ENCODE data around the gene SH3BGRL2.
"Not testable (repeated sequence)": the region's sequence is repeated elsewhere in the genome, so short reads cannot be mapped to it uniquely, and the experiment has no call there.

DNA sequence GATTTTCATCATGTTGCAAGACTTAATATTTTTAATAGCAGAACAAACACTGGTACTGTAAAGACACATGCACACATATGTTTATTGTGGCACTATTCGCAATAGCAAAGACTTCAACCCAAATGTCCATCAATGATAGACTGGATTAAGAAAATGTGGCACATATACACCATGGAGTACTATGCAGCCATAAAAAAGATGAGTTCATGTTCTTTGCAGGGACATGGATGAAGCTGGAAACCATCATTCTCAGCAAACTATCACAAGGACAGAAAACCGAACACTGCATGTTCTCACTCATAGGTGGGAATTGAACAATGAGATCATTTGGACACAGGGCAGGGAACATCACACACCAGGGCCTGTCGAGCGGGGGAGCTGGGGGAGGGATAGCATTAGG is 51.6 kb downstream of the SH3BGRL2 start:
- TF ChIP-seq, protein P1, sequence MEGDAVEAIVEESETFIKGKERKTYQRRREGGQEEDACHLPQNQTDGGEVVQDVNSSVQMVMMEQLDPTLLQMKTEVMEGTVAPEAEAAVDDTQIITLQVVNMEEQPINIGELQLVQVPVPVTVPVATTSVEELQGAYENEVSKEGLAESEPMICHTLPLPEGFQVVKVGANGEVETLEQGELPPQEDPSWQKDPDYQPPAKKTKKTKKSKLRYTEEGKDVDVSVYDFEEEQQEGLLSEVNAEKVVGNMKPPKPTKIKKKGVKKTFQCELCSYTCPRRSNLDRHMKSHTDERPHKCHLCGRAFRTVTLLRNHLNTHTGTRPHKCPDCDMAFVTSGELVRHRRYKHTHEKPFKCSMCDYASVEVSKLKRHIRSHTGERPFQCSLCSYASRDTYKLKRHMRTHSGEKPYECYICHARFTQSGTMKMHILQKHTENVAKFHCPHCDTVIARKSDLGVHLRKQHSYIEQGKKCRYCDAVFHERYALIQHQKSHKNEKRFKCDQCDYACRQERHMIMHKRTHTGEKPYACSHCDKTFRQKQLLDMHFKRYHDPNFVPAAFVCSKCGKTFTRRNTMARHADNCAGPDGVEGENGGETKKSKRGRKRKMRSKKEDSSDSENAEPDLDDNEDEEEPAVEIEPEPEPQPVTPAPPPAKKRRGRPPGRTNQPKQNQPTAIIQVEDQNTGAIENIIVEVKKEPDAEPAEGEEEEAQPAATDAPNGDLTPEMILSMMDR (IDR thresholded peaks at IDR 0.05; ENCODE audit: low read length) = not testable (repeated sequence)
- TF ChIP-seq EZH2 (optimal IDR thresholded peaks at IDR 0.05; ENCODE audit: low read depth, low read length) = not testable (repeated sequence)

Data from MM.1S (cell line).